DOHH2 (cell line): ENCODE data around the gene CCDC134.

Source experiments
- H3F3A ChIP-seq: fragments of 200-600 bp; sonication (generic), shearing (Covaris generic); 2 replicates; pipeline ENCODE4 v1.6.0; 2016; ENCODE audit warnings: antibody characterized with exemption, mild to moderate bottlenecking; ENCODE audit not compliant: control insufficient read depth, insufficient read depth
- H3K27ac ChIP-seq: fragments of 200-600 bp; sonication (generic); 2 replicates; pipeline ENCODE4 v1.5.1; 2014; ENCODE audit warnings: low read depth, mild to moderate bottlenecking, low read length, moderate library complexity
- H3K27me3 ChIP-seq: fragments of 200-600 bp; sonication (generic); 2 replicates; pipeline ENCODE4 v1.6.1; 2014; ENCODE audit warnings: mild to moderate bottlenecking, low read length, mixed read lengths; ENCODE audit not compliant: control insufficient read depth
- H3K36me3 ChIP-seq: fragments of 200-600 bp; sonication (generic); 2 replicates; pipeline ENCODE4 v1.6.1; 2014; ENCODE audit warnings: mild to moderate bottlenecking, low read length, moderate library complexity, mixed read lengths; ENCODE audit not compliant: control insufficient read depth
- H3K4me1 ChIP-seq: fragments of 200-600 bp; sonication (generic); 2 replicates; pipeline ENCODE4 v1.6.1; 2014; ENCODE audit warnings: mild to moderate bottlenecking, low read length, mixed read lengths; ENCODE audit not compliant: control insufficient read depth
- H3K4me2 ChIP-seq: fragments of 200-600 bp; sonication (generic); 2 replicates; pipeline ENCODE4 v1.6.0; 2014; ENCODE audit warnings: mild to moderate bottlenecking, low read length, moderate library complexity
- H3K4me3 ChIP-seq: fragments of 200-600 bp; sonication (generic); 2 replicates; pipeline ENCODE4 v1.5.1; 2014; ENCODE audit warnings: mild to moderate bottlenecking, low read length, mixed read lengths
- H3K79me2 ChIP-seq: fragments of 200-600 bp; sonication (generic); 2 replicates; pipeline ENCODE4 v1.6.1; 2014; ENCODE audit warnings: mild to moderate bottlenecking, low read length, mixed read lengths; ENCODE audit not compliant: control insufficient read depth
- H3K9me2 ChIP-seq: fragments of 200-600 bp; sonication (generic); replicated peaks from 2 replicates; pipeline ENCODE4 v1.6.1; 2014; ENCODE audit warnings: mild to moderate bottlenecking, low read length, mixed read lengths; ENCODE audit not compliant: control insufficient read depth
- H3K9me3 ChIP-seq: fragments of 200-600 bp; sonication (generic); 2 replicates; pipeline ENCODE4 v1.6.1; 2014; ENCODE audit warnings: antibody characterized with exemption, low read length, mixed read lengths; ENCODE audit not compliant: control insufficient read depth, insufficient read depth
- H4K20me1 ChIP-seq: fragments of 200-600 bp; sonication (generic); 2 replicates; pipeline ENCODE4 v1.6.0; 2014; ENCODE audit warnings: low read depth, mild to moderate bottlenecking, antibody characterized with exemption, low read length, moderate library complexity; ENCODE audit not compliant: control insufficient read depth, insufficient read depth
- CTCF ChIP-seq: fragments of 200-600 bp; sonication (generic); IDR thresholded peaks from one replicate; pipeline ENCODE4 v1.5.1; 2014; ENCODE audit warnings: antibody characterized with exemption, mild to moderate bottlenecking, low read depth, low read length; ENCODE audit not compliant: poor library complexity, severe bottlenecking
- EZH2phosphoT487 ChIP-seq: fragments of 200-600 bp; sonication (generic); IDR thresholded peaks from 2 replicates; pipeline ENCODE4 v1.6.1; 2017; ENCODE audit warnings: borderline replicate concordance, mild to moderate bottlenecking, antibody characterized with exemption, low read length, moderate library complexity, mixed read lengths

Gene CCDC134

GRCh38 chr22:41808400-41808799, 7.9 kb downstream of the CCDC134 start:
- TF ChIP-seq EZH2phosphoT487 (no peak), CTCF (no peak)

GRCh38 chr22:41810022-41810421, 9.5 kb downstream of the CCDC134 start:
- no peaks in the 10 kb centered on the region for H3K27me3 ChIP-seq
- no peaks in the 10 kb centered on the region for H3K9me2 ChIP-seq
- peaks cover 26% of the 10 kb centered on the region for H3K36me3 ChIP-seq
- peaks cover 16% of the 10 kb centered on the region for H3K79me2 ChIP-seq
- H3K27ac ChIP-seq: no peak overlapping the region
- no peak overlapping the region for H3K4me3 ChIP-seq
- no peaks in the 10 kb centered on the region for H3K9me3 ChIP-seq
- H3F3A ChIP-seq: peaks cover 2% of the 10 kb centered on the region; the same call in 1 of the 2 replicates
- TF ChIP-seq EZH2phosphoT487: no peak
- TF ChIP-seq CTCF: no peak
- peaks cover 12% of the 10 kb centered on the region for H3K4me1 ChIP-seq
- no peak overlapping the region for H3K4me2 ChIP-seq
- H4K20me1 ChIP-seq: no peaks in the 10 kb centered on the region

More at GRCh38 chr22:41808400-41808799, 7.9 kb downstream of the CCDC134 start:
- Histone ChIP-seq H3K36me3 (peaks cover 18% of the 10 kb centered on the region), H3K79me2 (peaks cover 30% of the 10 kb centered on the region), H3K9me2 (no peaks in the 10 kb centered on the region), H3K4me2 (no peak overlapping the region), H3K27me3 (no peaks in the 10 kb centered on the region), H3K4me3 (no peak overlapping the region), H4K20me1 (no peaks in the 10 kb centered on the region), H3K4me1 (peaks cover 24% of the 10 kb centered on the region), H3K27ac (no peak overlapping the region), H3F3A (peaks cover 2% of the 10 kb centered on the region; the same call in 1 of the 2 replicates), H3K9me3 (no peaks in the 10 kb centered on the region)

GRCh38 chr22:41812805-41813545, 12.5 kb downstream of the CCDC134 start:
- TF ChIP-seq EZH2phosphoT487: no peak
- no peak for TF ChIP-seq CTCF
- H3K79me2 ChIP-seq: peaks cover 4% of the 10 kb centered on the region; the same call in 1 of the 2 replicates
- peaks cover 34% of the 10 kb centered on the region for H3K36me3 ChIP-seq
- no peaks in the 10 kb centered on the region for H3K9me3 ChIP-seq
- no peaks in the 10 kb centered on the region for H3K9me2 ChIP-seq
- H3K4me1 ChIP-seq: no peaks in the 10 kb centered on the region
- no peaks in the 10 kb centered on the region for H3K27me3 ChIP-seq
- no peaks in the 10 kb centered on the region for H4K20me1 ChIP-seq
- H3K4me2 ChIP-seq: no peak overlapping the region
- no peaks in the 10 kb centered on the region for H3F3A ChIP-seq
- no peak overlapping the region for H3K4me3 ChIP-seq
- no peak overlapping the region for H3K27ac ChIP-seq
